Panc1 (cell line): ENCODE data around the gene PUSL1. TPM values are rescaled to one million over a fixed set of nuclear protein-coding genes. Genes with fewer than 3 reads are reported as not detected.
A peak's percentile ranks its signal among the peaks of the same experiment; 100 is the strongest.

Source experiments
- ATAC-seq: fragments of 200-7000 bp; cut with Tn5 transposase; 2 replicates; pipeline ENCODE4 v1.9.1; 2020; ENCODE audit warnings: mild to moderate bottlenecking, moderate library complexity
- BruUV-seq: library from RNA; stranded (reverse); fragments of 400-500 nt; replicated peaks from 2 replicates; lab custom pipeline; 2021; lab: Mats Ljungman, UMichigan
- CTCF ChIA-PET: fragments of 300-600 bp; sonication (Branson Sonifier 250); formaldehyde crosslinking; loops from one replicate; lab custom pipeline; 2022; ENCODE audit warnings: antibody characterized with exemption; lab: Charles Lee
- POLR2A ChIA-PET: fragments of 300-600 bp; sonication (Branson Sonifier 250); formaldehyde crosslinking; loops from one replicate; lab custom pipeline; 2022; ENCODE audit warnings: antibody characterized with exemption; lab: Charles Lee
- DNase-seq: peaks from one replicate; pipeline ENCODE4 v3.0.0-alpha.2; 2010; ENCODE audit warnings: low read depth, low spot score
- H3K27ac ChIP-seq: 2 replicates; pipeline ENCODE4 v1.5.1; 2011; ENCODE audit warnings: mild to moderate bottlenecking, low read length, inconsistent platforms
- H3K27me3 ChIP-seq: fragments of 200-500 bp; sonication (Bioruptor generic); 2 replicates; pipeline ENCODE4 v1.6.0; 2014; ENCODE audit warnings: low read length, inconsistent platforms; ENCODE audit not compliant: control insufficient read depth, insufficient read depth
- H3K36me3 ChIP-seq: fragments of 200-500 bp; sonication (Bioruptor generic); 2 replicates; pipeline ENCODE4 v1.5.1; 2014; ENCODE audit warnings: inconsistent platforms, mild to moderate bottlenecking, low read length, moderate library complexity; ENCODE audit not compliant: control insufficient read depth, insufficient read depth
- H3K4me1 ChIP-seq: 2 replicates; pipeline ENCODE4 v1.5.1; 2011; ENCODE audit warnings: inconsistent platforms, mild to moderate bottlenecking, low read length, moderate library complexity; ENCODE audit not compliant: control insufficient read depth, insufficient read depth
- H3K4me3 ChIP-seq, 2 experiments: 2 replicates each; pipeline ENCODE4 v1.5.1; 2011 to 2012; ENCODE audit warnings: low read depth in 2 of 2, low read length in 2 of 2, mild to moderate bottlenecking in 2 of 2, inconsistent platforms in 1 of 2, moderate library complexity in 1 of 2
- H3K9me3 ChIP-seq: fragments of 200-500 bp; sonication (Bioruptor generic); 2 replicates; pipeline ENCODE4 v1.5.1; 2014; ENCODE audit warnings: low read depth, mild to moderate bottlenecking, inconsistent platforms, low read length, moderate library complexity; ENCODE audit not compliant: control insufficient read depth, insufficient read depth
- CTCF ChIP-seq: fragments of 450-650 bp; IDR thresholded peaks from 2 replicates; pipeline ENCODE4 v1.5.1; 2017; ENCODE audit warnings: mild to moderate bottlenecking
- POLR2AphosphoS5 ChIP-seq: IDR thresholded peaks from 2 replicates; pipeline ENCODE4 v1.6.1; 2012; ENCODE audit warnings: mild to moderate bottlenecking, low read depth, low read length, moderate library complexity
- REST ChIP-seq, 2 experiments: IDR thresholded peaks; 2 replicates each; pipeline ENCODE4 v1.6.1; 2011 to 2012; ENCODE audit warnings: low read depth in 2 of 2, control low read depth in 1 of 2, low read length in 1 of 2, mild to moderate bottlenecking in 1 of 2, moderate library complexity in 1 of 2; ENCODE audit not compliant: insufficient read depth in 1 of 2
- SIN3A ChIP-seq: IDR thresholded peaks from 2 replicates; pipeline ENCODE4 v1.6.1; 2012; ENCODE audit warnings: low read depth, mild to moderate bottlenecking, low read length, moderate library complexity, borderline replicate concordance; ENCODE audit not compliant: insufficient read depth
- TCF7L2 ChIP-seq: IDR thresholded peaks from 2 replicates; pipeline ENCODE4 v1.6.1; 2011; ENCODE audit warnings: mild to moderate bottlenecking, low read depth, low read length, inconsistent platforms
- in situ Hi-C: cut with HindIII; loops from 2 replicates; pipeline ENCODE4 v1.10.0; 2016; ENCODE audit warnings: low sequenced_read_pairs, low pct_unique_long_range_greater_than_20kb
- intact Hi-C: fragments of 100-400 bp; cut with micrococcal nuclease; formaldehyde crosslinking; loops from one replicate; pipeline ENCODE4 v1.10.0; 2022; ENCODE audit not compliant: unreplicated experiment
- total RNA-seq: library from RNA; stranded (reverse); gene quantifications from one replicate; pipeline ENCODE4 v1.2.1, GENCODE V29; 2021; ENCODE audit not compliant: unreplicated experiment

Gene PUSL1
- total RNA-seq, 1 experiment from 2014 or later = 46.9 TPM

GRCh38 chr1:1322952-1323351 lies 14.6 kb downstream of the PUSL1 start:
- CTCF ChIA-PET = interaction anchor here (0.7 kb wide), 1 partner anchor 13 kb away, joined by 3 read pairs; no protein-coding TSS in a partner anchor
- ATAC-seq = no peak
- in situ Hi-C loops = no loop called here

DNA sequence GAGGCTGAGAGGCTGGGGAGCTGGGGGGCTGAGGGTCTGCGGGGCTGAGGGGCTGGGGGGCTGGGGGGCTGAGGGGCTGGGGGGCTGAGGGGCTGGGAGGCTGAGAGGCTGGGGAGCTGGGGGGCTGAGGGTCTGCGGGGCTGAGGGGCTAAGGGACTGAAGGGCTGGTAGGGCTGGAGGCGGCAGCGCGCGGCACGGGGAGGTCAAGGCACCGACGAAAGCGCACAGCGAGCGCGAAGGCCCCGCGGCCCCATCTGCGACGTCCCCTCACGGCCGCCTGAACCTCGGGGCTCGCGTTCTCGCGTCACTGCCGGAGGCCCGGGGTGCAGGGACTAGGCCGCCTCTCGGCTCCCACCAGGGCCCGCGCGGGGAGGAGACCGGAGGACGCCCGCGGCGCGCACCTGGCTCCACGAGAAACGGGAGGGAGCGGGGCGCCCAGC lies 15.7 kb downstream of the PUSL1 start:
- TF ChIP-seq CTCF (no peak), POLR2AphosphoS5 (no peak), REST (IDR thresholded peaks at IDR 0.05; ENCODE audit: insufficient read depth in 1 of 2, low read depth in 2 of 2, low read length in 1 of 2) (no peak)
- Histone ChIP-seq H3K4me1 (peaks cover 33% of the 10 kb centered on the region), H3K27ac (peak overlapping the region; percentile 79), H3K27me3 (no peaks in the 10 kb centered on the region), H3K9me3 (no peaks in the 10 kb centered on the region), H3K36me3 (no peaks in the 10 kb centered on the region; the same call in none of the 2 replicates), H3K4me3 (peak overlapping the region; percentile 71 to 87)
- intact Hi-C loops (no loop called here), in situ Hi-C loops (no loop called here)
- DNase-seq (no peak), ATAC-seq (peak; percentile 54)
- ChIA-PET CTCF (interaction anchor here (0.7 kb wide), 1 partner anchor 75 kb away, joined by 4 read pairs; the partner anchor contains the start of gene CCNL2), POLR2A (no interaction called here)
- no TSS peak for BruUV-seq

More at GRCh38 chr1:1322952-1323351, 14.6 kb downstream of the PUSL1 start:
- DNase-seq = no peak
- peak overlapping the region in 1 of 2 experiments; percentile 43; a peak in 1 of 4 replicates for H3K4me3 ChIP-seq
- H3K4me1 ChIP-seq = peaks cover 44% of the 10 kb centered on the region
- intact Hi-C loops = no loop called here
- POLR2A ChIA-PET = no interaction called here
- no peak for TF ChIP-seq SIN3A
- TF ChIP-seq REST (IDR thresholded peaks at IDR 0.05; ENCODE audit: insufficient read depth in 1 of 2, low read depth in 2 of 2, low read length in 1 of 2) = no peak
- no peak for TF ChIP-seq TCF7L2
- no peak for TF ChIP-seq CTCF
- TF ChIP-seq POLR2AphosphoS5 = no peak
- no peaks in the 10 kb centered on the region for H3K27me3 ChIP-seq
- no peaks in the 10 kb centered on the region; the same call in none of the 2 replicates for H3K36me3 ChIP-seq
- H3K27ac ChIP-seq = no peak overlapping the region
- no peaks in the 10 kb centered on the region for H3K9me3 ChIP-seq
- BruUV-seq = no TSS peak
